Activated CD4-positive, alpha-beta T cell treated with anti-CD3 and anti-CD28 coated beads for 36 hours (primary cell): ENCODE results near the gene CLIP4. TPM values are rescaled to one million over a fixed set of nuclear protein-coding genes. Genes with fewer than 3 reads are reported as not detected.

Experiments
- ATAC-seq: fragments of 200-7000 bp; cut with Tn5 transposase; one replicate; pipeline ENCODE4 v1.10.0; 2021; ENCODE audit warnings: mild to moderate bottlenecking, moderate library complexity
- CTCF ChIA-PET: fragments of 350-600 bp; sonication (Branson Sonifier 250); formaldehyde crosslinking; loops from one replicate; lab custom pipeline; 2021; ENCODE audit warnings: antibody characterized with exemption; lab: Charles Lee
- POLR2A ChIA-PET: fragments of 350-600 bp; sonication (Branson Sonifier 250); formaldehyde crosslinking; loops from one replicate; lab custom pipeline; 2021; ENCODE audit warnings: antibody characterized with exemption, inconsistent platforms; lab: Charles Lee
- DNase-seq: peaks from one replicate; pipeline ENCODE4 v3.0.0-alpha.2; 2020
- H3K27ac Mint-ChIP-seq: one replicate; pipeline ENCODE4 v1.8.0; 2021; ENCODE audit warnings: mixed read lengths
- H3K27me3 Mint-ChIP-seq: one replicate; pipeline ENCODE4 v1.8.0; 2021; ENCODE audit warnings: mixed read lengths
- H3K36me3 Mint-ChIP-seq: one replicate; pipeline ENCODE4 v1.8.0; 2021; ENCODE audit warnings: low read depth, mixed read lengths
- H3K4me1 Mint-ChIP-seq: one replicate; pipeline ENCODE4 v1.8.0; 2021; ENCODE audit warnings: mixed read lengths
- H3K4me3 Mint-ChIP-seq: one replicate; pipeline ENCODE4 v1.8.0; 2021; ENCODE audit warnings: mild to moderate bottlenecking, moderate library complexity, mixed read lengths
- H3K9me3 Mint-ChIP-seq: one replicate; pipeline ENCODE4 v1.8.0; 2021; ENCODE audit warnings: low read depth, mixed read lengths
- intact Hi-C, 2 experiments: fragments of 100-400 bp; cut with DNase I in 1 of 2; cut with micrococcal nuclease in 1 of 2; formaldehyde crosslinking; loops; one replicate each; pipeline versions ENCODE4 v1.14.2 to v1.15.1; 2022 to 2024; cut with DNase I, micrococcal nuclease
- total RNA-seq, 2 experiments: library from RNA; stranded (reverse); gene quantifications; one replicate each; pipeline ENCODE4 v1.2.3, GENCODE V29; 2021

The CLIP4 gene
- total RNA-seq, 2 experiments from 2014 or later: 19.5 to 22.7 TPM

DNA sequence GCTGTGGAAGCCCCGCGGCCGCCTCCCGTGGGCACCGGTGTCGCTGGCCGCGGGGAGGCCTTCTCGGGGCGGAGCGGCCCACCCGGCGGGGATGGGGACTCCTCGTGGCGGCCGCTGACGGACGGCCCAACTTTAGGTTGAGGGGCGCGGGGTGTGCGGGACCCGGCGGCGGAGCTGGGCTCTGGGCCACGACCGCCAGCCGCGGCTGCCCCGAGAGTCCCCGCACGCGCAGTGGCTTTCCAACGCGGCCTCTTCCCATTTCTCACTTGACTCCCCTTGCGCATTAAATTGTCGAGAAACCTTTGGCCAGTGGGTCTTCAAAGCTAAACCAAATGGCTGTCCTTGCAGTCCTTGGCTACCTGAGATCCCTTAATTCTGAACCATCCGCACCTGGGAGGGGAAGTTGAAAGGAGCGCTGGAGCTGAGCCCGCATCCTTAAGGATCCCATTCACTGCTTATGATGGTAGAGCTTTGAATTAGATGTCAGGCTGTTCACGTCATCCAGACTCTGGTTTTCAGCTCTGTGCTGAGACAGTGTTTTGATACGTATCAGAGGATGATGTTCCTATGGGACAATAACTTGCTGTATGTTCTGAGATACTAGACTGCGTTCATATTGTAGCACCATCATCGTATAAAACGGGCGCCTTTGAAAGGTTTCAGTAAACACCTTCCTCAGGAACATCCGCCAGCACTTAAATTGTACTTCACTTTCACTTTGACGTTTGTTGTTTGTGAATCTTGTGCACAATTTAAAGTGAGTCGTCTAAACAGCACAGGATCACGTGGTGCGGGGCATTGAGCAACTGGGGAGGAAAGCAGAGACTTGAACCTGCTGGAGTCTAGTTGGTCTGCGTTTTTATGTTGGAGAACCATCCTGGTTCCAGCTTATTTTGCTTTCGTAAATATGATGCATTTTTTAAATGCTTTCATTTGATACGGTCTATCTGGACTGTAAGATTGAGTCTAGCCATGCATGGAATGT is 874 bp downstream of the CLIP4 start:
- ATAC-seq (peak; percentile 74), DNase-seq (peak; percentile 88)
- ChIA-PET CTCF (interaction anchor here (0.7 to 2.9 kb wide), 3 partner anchors 13 to 304 kb away, joined by 3 to 16 read pairs (median 6); no protein-coding TSS in a partner anchor), POLR2A (interaction anchor here (1.8 kb wide), 1 partner anchor 14 kb away, joined by 9 read pairs; no protein-coding TSS in a partner anchor)
- Mint-ChIP-seq H3K9me3 (no peaks in the 10 kb centered on the region), H3K4me1 (peaks cover 43% of the 10 kb centered on the region), H3K27me3 (peaks cover 5% of the 10 kb centered on the region), H3K4me3 (peak overlapping the region; percentile 90), H3K36me3 (peaks cover 5% of the 10 kb centered on the region), H3K27ac (peak overlapping the region; percentile 96)
- intact Hi-C loops: loop anchor here (1.0 to 10.0 kb wide), 12 partner anchors 14 to 1224 kb away; partner anchors contain the start of genes BABAM2 (in 1 of the 2), FOSL2 (in 1 of the 2), PPP1CB (in 1 of the 2) and RBKS (in 1 of the 2)

DNA sequence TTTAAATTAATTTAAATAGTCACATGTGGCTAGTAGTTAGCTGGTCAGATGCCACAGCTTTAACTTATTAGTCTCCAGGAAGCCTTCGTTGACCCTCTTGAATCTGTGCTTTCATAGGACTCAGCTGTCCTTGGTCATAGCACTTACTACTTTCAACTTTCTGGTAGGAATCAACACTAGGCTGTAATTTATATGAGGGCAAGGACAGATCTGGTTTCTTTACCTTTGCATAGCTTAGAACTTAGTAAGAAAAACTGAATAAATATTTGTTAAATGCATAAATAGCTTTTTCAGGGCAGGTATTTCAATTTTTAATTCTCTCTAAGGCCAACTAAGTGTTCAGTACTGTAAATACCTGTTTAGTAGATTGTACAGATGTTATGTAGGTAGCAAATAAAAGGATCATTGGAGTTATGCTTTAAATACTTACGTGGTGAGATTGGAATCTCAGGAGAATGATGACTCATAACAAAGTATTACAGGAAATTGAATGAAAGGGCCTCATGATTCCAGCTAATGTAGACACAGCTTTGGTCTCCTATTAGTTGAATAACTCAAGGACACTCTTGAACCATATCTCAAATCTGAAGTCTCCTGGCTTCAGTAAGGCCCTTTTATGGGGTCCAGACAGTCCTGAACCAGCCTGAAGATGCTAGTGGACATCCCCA is 2.6 kb downstream of the CLIP4 start:
- ChIA-PET POLR2A (interaction anchor here (0.6 to 0.7 kb wide), 2 partner anchors 121 to 727 kb away, joined by 3 read pairs; no protein-coding TSS in a partner anchor), CTCF (interaction anchor here (0.5 to 2.9 kb wide), 8 partner anchors 12 to 906 kb away, joined by 3 to 16 read pairs (median 3); no protein-coding TSS in a partner anchor)
- Mint-ChIP-seq H3K36me3 (peaks cover 15% of the 10 kb centered on the region), H3K27ac (no peak overlapping the region), H3K9me3 (no peaks in the 10 kb centered on the region), H3K4me1 (peaks cover 40% of the 10 kb centered on the region), H3K4me3 (no peak overlapping the region), H3K27me3 (peaks cover 5% of the 10 kb centered on the region)
- intact Hi-C loops: loop anchor here (2.0 to 10.0 kb wide), 7 partner anchors 13 to 1225 kb away; partner anchors contain the start of genes BABAM2 (in 1 of the 2), FOSL2 (in 1 of the 2), RBKS (in 1 of the 2) and SPDYA (in 1 of the 2)
- no peak for DNase-seq
- no peak for ATAC-seq

DNA sequence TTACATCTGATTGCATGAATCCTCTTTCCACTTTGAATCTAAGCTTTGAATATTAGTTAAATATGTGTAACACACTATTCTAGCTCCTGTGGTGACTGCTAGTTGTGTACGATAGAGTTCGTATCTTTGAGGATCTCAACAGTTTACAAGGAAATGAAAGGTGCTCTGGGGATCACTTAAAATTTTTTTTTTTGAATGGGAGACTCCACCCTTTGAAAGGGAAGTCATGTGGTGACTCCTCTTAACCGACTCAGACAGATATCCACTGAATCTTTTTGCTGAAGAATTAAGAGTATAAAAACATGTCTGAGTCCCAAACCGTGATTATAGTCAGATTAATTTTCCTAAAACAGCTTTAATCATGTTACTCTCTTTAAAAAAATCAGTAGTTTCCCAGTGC is 4.0 kb downstream of the CLIP4 start:
- Mint-ChIP-seq H3K27me3 (peaks cover 5% of the 10 kb centered on the region), H3K27ac (peak overlapping the region; percentile 25), H3K4me1 (peaks cover 51% of the 10 kb centered on the region), H3K4me3 (no peak overlapping the region), H3K9me3 (peaks cover 9% of the 10 kb centered on the region), H3K36me3 (peaks cover 28% of the 10 kb centered on the region)
- ATAC-seq: no peak
- no peak for DNase-seq
- ChIA-PET POLR2A (interaction anchor here (0.6 kb wide), 1 partner anchor 22 kb away, joined by 4 read pairs; no protein-coding TSS in a partner anchor), CTCF (interaction anchor here (0.7 to 1.1 kb wide), 2 partner anchors 10 to 106 kb away, joined by 3 read pairs; no protein-coding TSS in a partner anchor)
- intact Hi-C loops: loop anchor here (5.0 to 10.0 kb wide), 5 partner anchors 107 to 1227 kb away; partner anchors contain the start of genes BABAM2 (in 1 of the 2), FOSL2 (in 1 of the 2), RBKS (in 1 of the 2) and SPDYA (in 1 of the 2)

DNA sequence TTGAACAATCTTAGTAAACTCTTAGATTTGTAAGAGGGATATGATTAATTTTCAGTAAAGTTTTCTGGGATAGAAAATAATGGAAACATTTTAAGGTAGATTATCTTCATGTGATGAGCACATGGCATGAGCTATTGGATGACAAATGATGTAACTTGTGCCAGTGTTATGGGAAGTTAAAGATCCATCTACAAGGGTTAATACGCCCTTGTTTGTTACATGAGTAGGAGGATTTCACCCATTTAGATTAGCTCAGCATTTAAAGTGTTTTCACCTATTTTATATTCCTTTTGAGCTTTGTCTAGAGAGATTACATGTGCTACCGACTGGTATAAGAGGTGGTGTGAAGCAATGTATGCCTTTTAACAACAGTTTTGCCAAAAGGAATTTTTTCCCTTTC is 5.6 kb downstream of the CLIP4 start:
- no peak overlapping the region for H3K27ac Mint-ChIP-seq

DNA sequence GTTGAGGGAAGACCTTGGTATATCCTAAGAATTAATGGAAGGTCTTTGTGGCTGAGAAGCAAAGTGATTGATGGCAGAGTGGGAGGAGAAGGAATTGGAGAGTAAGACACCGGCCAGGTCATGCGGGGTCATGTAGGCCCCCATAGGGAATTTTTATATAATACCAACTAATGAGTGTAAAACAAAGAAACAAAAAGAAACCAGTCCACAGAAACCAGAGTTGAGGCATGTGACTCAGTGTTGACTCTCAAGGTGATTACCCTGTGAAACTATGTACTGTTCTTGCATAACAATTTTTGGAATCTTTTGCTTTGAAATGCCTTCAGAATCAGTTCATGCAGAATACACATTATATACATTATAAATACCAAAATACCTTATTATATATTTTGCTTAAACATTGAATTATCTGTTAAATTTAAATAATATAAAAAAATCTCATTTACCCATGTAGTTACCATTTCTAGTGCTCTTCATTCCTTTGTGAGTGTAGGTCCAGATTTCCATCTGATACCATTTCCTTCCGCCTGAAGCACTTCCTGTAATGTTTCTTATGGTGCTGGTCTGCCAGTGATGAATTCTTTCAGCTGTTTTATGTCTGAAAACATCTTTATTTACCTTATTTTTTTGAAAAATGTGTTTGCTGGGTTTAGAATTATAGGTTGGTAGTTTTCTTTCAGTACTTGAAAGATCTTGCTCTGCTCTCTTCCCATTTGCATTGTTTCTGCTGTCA is 8.6 kb downstream of the CLIP4 start:
- H3K27ac Mint-ChIP-seq: peak overlapping the region; percentile 3
- ChIA-PET POLR2A (no interaction called here), CTCF (interaction anchor here (0.6 to 1.0 kb wide), 2 partner anchors 18 to 86 kb away, joined by 3 to 5 read pairs; no protein-coding TSS in a partner anchor)
- peaks cover 41% of the 10 kb centered on the region for H3K4me1 Mint-ChIP-seq
- peaks cover 49% of the 10 kb centered on the region for H3K36me3 Mint-ChIP-seq
- no peaks in the 10 kb centered on the region for H3K27me3 Mint-ChIP-seq
- H3K9me3 Mint-ChIP-seq: peaks cover 15% of the 10 kb centered on the region
- H3K4me3 Mint-ChIP-seq: no peak overlapping the region
- DNase-seq (peak; percentile 24), ATAC-seq (peak; percentile 80)
- intact Hi-C loops: no loop called here

More for the DNA sequence above, 5.6 kb downstream of the CLIP4 start:
- ATAC-seq (no peak), DNase-seq (no peak)
- Mint-ChIP-seq H3K36me3 (peaks cover 40% of the 10 kb centered on the region), H3K4me3 (no peak overlapping the region), H3K4me1 (peaks cover 51% of the 10 kb centered on the region), H3K27me3 (no peaks in the 10 kb centered on the region), H3K9me3 (peaks cover 15% of the 10 kb centered on the region)
- ChIA-PET CTCF (interaction anchor here (1.1 to 1.8 kb wide), 3 partner anchors 10 to 14 kb away, joined by 3 to 5 read pairs (median 3); no protein-coding TSS in a partner anchor), POLR2A (no interaction called here)
- intact Hi-C loops: no loop called here

DNA sequence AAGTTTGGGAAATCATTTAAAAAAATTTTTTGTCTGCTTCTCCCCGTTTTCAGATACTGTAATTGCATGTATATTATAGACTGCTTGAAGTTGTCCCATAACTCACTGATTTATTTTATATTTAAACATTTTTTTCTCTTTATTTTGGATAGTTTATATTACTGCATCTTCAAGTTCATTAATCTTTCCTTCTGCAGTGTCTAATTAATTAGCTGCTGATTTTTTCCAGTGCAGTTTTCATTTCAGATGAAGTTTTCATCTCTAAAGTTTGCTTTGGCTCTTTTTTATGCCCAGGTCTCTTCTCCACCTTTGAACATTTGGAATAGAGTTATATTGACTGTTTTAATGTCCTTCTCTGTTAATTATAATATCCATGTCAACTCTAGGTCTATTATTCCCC is 9.3 kb downstream of the CLIP4 start:
- H3K4me1 Mint-ChIP-seq: peaks cover 38% of the 10 kb centered on the region
- no peak overlapping the region for H3K27ac Mint-ChIP-seq
- intact Hi-C loops: no loop called here
- peaks cover 51% of the 10 kb centered on the region for H3K36me3 Mint-ChIP-seq
- ATAC-seq (no peak), DNase-seq (no peak)
- ChIA-PET CTCF (interaction anchor here (0.6 to 1.0 kb wide), 2 partner anchors 17 to 86 kb away, joined by 3 to 5 read pairs; no protein-coding TSS in a partner anchor), POLR2A (no interaction called here)
- H3K9me3 Mint-ChIP-seq: peaks cover 15% of the 10 kb centered on the region
- no peaks in the 10 kb centered on the region for H3K27me3 Mint-ChIP-seq
- no peak overlapping the region for H3K4me3 Mint-ChIP-seq

DNA sequence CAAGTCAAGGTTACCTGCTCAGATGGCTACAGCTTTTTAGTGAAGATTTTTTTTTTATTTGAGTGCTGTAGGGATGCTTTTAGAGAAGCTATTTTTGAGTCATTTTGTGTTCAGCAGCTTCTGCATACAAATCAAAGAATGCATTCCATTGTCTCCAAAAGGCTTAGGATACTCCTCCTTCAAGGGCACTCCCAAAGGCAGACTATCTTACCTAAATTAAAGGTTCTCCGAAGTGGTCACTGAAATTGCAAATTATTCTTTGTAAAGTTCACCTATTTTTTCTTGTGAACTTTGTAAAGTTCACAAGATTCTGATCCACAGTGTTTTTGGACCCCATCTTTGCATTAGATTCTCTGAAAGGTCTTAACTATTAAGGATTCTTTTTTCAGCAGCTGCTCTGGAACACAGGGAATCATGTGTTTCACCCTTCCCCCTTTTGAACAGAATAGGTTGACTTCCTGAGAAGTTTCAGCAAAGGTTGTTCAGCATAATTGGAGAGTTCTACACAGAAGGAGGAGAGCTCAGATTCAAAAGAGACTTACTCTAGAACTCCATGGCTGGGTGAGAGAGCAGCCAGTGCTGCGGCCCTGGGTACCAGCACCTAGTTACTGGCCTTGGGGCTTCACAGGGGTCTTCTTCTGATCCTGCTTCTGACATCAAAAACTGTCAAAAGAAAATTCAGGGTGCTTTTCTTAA is 14.5 kb downstream of the CLIP4 start:
- H3K9me3 Mint-ChIP-seq: peaks cover 3% of the 10 kb centered on the region
- no peaks in the 10 kb centered on the region for H3K27me3 Mint-ChIP-seq
- DNase-seq (no peak), ATAC-seq (peak; percentile 37)
- peak overlapping the region; percentile 65 for H3K27ac Mint-ChIP-seq
- CTCF ChIA-PET: interaction anchor here (0.6 to 2.9 kb wide), 10 partner anchors 9 to 198 kb away, joined by 3 to 16 read pairs (median 4); no protein-coding TSS in a partner anchor
- H3K4me3 Mint-ChIP-seq: peak overlapping the region; percentile 21
- POLR2A ChIA-PET: interaction anchor here (0.6 to 1.2 kb wide), 2 partner anchors 14 to 309 kb away, joined by 4 to 9 read pairs; no protein-coding TSS in a partner anchor
- intact Hi-C loops: loop anchor here (1.0 to 5.0 kb wide), 4 partner anchors 13 to 117 kb away; no protein-coding TSS in a partner anchor
- peaks cover 32% of the 10 kb centered on the region for H3K4me1 Mint-ChIP-seq
- H3K36me3 Mint-ChIP-seq: peaks cover 42% of the 10 kb centered on the region

DNA sequence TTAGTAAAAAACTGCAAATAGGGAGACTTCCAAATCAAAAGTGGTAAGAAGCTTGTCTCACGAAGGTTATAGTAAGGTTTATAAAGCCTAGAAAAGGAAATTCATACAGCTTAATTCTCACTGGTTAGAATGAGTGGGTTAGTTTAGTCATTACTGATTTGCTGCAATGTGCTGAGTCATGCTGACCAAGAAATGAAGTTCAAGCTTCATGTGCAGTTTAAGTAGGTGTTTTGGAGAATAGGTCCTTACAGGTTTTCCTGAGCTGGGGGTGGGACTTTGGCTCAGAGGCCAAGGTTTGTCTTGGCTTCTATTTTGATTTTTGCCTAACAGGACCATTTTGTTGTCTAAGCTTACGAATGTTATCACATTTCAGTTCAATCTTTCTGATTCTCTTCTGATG is 15.1 kb downstream of the CLIP4 start:
- peaks cover 3% of the 10 kb centered on the region for H3K9me3 Mint-ChIP-seq
- H3K4me1 Mint-ChIP-seq: peaks cover 34% of the 10 kb centered on the region
- peak; percentile 97 for ATAC-seq
- DNase-seq: peak; percentile 56
- ChIA-PET POLR2A (interaction anchor here (0.6 to 1.2 kb wide), 3 partner anchors 14 to 310 kb away, joined by 3 to 9 read pairs (median 4); no protein-coding TSS in a partner anchor), CTCF (interaction anchor here (0.5 to 2.9 kb wide), 8 partner anchors 9 to 171 kb away, joined by 3 to 16 read pairs (median 5); no protein-coding TSS in a partner anchor)
- H3K27me3 Mint-ChIP-seq: no peaks in the 10 kb centered on the region
- intact Hi-C loops: loop anchor here (1.0 to 5.0 kb wide), 4 partner anchors 13 to 118 kb away; no protein-coding TSS in a partner anchor
- peak overlapping the region; percentile 25 for H3K27ac Mint-ChIP-seq
- H3K4me3 Mint-ChIP-seq: peak overlapping the region; percentile 21
- peaks cover 36% of the 10 kb centered on the region for H3K36me3 Mint-ChIP-seq

DNA sequence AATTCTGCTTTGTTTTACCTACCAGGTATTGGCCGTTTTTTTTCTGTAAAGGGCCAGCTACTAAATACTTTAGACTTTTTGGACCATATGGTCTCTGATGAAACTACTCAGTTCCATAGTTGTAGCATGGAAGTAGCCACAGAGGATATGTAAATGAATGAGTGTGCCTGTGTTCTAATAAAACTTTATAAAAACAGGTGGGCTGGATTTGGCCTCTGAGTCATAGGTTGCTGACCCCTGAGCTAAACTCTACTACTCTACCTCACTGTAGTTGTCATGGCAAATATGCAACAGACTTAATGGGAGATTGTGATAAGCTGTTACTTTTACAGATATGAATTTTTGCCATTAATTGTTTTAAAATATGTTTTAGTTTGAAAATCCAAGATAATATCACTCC is 19.7 kb downstream of the CLIP4 start:
- ATAC-seq: no peak
- ChIA-PET CTCF (interaction anchor here (0.6 to 1.3 kb wide), 3 partner anchors 13 to 1104 kb away, joined by 3 read pairs; no protein-coding TSS in a partner anchor), POLR2A (no interaction called here)
- peaks cover 51% of the 10 kb centered on the region for H3K36me3 Mint-ChIP-seq
- no peaks in the 10 kb centered on the region for H3K27me3 Mint-ChIP-seq
- H3K4me1 Mint-ChIP-seq: peaks cover 15% of the 10 kb centered on the region
- DNase-seq: no peak
- no peak overlapping the region for H3K27ac Mint-ChIP-seq
- H3K9me3 Mint-ChIP-seq: peaks cover 7% of the 10 kb centered on the region
- no peak overlapping the region for H3K4me3 Mint-ChIP-seq
- intact Hi-C loops: loop anchor here in 1 of 2 experiments (5.0 kb wide), 2 partner anchors 78 to 123 kb away; no protein-coding TSS in a partner anchor
